GM12801 (cell line): ENCODE results near the gene CADPS.

Source experiments
- CTCF ChIP-seq: IDR thresholded peaks from one replicate; pipeline ENCODE4 v1.5.1; 2011; ENCODE audit warnings: control low read depth; ENCODE audit not compliant: insufficient read length; ENCODE audit errors: extremely low read depth

CADPS gene

GRCh38 chr3:62723166-62723913, 151.9 kb downstream of the CADPS start:
- TF ChIP-seq CTCF = no peak

DNA sequence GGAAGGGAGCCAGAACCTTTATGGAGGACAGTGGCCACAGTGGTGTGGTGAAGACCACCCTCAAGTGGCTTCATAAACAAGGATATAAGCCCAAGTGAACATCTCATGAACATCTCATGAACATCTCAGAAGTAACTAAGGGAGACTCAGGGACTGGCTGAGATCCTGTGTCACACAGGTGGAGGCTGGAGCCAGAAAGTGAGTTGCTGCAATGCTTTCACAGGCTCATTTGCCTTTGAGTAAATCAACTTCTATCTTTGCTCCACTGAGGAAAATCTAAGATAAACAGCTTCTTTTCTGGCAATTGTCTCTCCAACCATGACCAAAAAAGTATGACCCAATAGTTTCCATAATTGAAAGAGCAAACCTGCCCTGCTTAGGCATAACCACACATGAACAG, 152.9 kb downstream of the CADPS start:
- no peak for TF ChIP-seq CTCF

GRCh38 chr3:62718515-62719320, 156.5 kb downstream of the CADPS start:
- no peak for TF ChIP-seq CTCF

- no peak for TF ChIP-seq CTCF
Observed at GRCh38 chr3:62718011-62718410, 157.2 kb downstream of the CADPS start.

GRCh38 chr3:62712746-62713145, 162.5 kb downstream of the CADPS start:
- no peak for TF ChIP-seq CTCF

DNA sequence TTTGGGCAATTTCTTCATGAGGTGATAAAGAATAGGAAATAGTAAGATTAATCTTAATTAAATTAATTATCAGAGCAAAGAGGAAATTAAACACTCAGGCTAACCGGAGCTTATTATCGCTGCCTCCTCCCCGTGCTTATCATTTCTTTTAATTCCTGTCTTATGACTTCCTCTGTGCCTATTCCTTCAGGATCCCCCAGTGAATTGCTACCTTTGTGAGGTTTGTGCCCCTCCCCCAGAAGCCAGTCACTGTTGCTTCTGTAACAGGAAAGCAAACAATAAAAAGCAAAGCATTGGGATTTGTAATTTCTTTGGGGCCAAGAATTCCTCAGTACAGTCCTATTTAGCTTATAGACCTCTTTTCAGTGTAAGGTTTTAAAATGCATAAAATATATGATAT, 164.5 kb downstream of the CADPS start:
- TF ChIP-seq CTCF = no peak

- TF ChIP-seq CTCF = no peak
Observed at GRCh38 chr3:62708638-62709373, 166.4 kb downstream of the CADPS start.
